ENCODE data around the gene HS6ST1. TPM values are rescaled to one million over a fixed set of nuclear protein-coding genes. Genes with fewer than 3 reads are reported as not detected.

The HS6ST1 gene
- total and polyA plus RNA-seq, 2 donors (not counting 3 experiments of a cell fraction or from before 2014, with no cell fraction given): 12.8 to 19.4 TPM

DNA sequence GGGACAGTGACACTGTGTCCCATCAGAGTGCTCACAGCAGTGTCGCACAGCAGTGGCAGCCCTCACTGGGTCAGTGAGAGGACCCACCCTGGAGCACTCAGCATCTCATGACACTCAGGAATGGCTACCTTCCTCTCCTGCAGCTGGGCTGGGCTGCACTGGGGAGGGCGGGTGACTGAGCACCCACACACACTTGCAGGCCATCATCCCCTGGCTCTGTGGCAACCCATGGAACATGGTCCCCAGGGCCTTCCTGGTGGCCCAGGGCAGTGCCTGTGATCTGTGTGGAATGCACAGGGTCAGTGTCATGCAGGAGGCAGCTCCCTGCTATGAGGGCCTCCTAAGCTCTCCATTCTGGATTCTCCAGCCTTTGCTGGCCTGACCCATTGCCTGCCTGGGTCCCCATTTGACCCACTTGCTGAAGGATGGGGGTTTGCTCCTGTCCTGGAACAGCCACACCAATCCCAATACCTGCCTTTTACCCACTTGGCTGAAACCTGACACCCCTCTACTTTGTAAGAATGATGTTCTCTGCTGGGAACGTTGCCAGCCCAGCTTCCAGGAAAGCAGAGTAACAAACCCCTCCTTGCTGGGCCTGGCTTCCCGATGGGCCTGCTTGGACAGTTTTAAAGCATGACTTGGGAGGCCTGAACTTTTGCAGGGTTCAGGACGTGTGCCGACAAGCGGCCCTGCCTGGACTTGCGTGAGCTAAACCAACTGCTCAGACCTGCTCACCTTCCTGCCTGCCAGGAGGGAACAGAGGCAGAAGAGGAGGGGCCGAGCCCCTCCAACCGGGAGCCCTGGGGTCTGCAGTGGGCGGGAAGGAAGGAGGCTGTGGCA, 13.7 kb downstream of the HS6ST1 start:
- dilution Hi-C loops (cut with MboI; ENCODE audit: extremely low pct_ligation_motif_present, low sequenced_read_pairs) (no loop called here), intact Hi-C loops (cut with micrococcal nuclease) (no loop called here)
- Histone ChIP-seq H3K27me3 (ENCODE audit: control insufficient read depth in 2 of 2, insufficient read depth in 2 of 2, low read length in 2 of 2) (no peaks in the 10 kb centered on the region), H3K4me3 (replicated peaks in 1 of 3; ENCODE audit: insufficient read depth in 1 of 3, low read depth in 1 of 3, low read length in 3 of 3) (no peak overlapping the region), H3K4me2 (ENCODE audit: insufficient read depth, low read length) (no peak overlapping the region), H3K36me3 (ENCODE audit: control insufficient read depth in 2 of 2, extremely low read depth in 1 of 2, insufficient read depth in 2 of 2, low read length in 2 of 2) (no peaks in the 10 kb centered on the region), H3K79me2 (ENCODE audit: control insufficient read depth, insufficient read depth, low read length) (no peaks in the 10 kb centered on the region), H3K4me1 (ENCODE audit: control insufficient read depth, extremely low read depth, insufficient read depth, low read length) (peaks cover 4% of the 10 kb centered on the region), H3K9me1 (replicated peaks; ENCODE audit: control insufficient read depth, extremely low read depth, insufficient read depth, low read length) (no peaks in the 10 kb centered on the region), H2AFZ (ENCODE audit: low read depth, low read length) (no peak overlapping the region), H3K9ac (replicated peaks; ENCODE audit: extremely low read depth, insufficient read depth, low read length) (no peak overlapping the region), H3K27ac (ENCODE audit: insufficient read depth, low read depth, low read length) (no peak overlapping the region), H3K9me3 (replicated peaks; ENCODE audit: control insufficient read depth, insufficient read depth, low read length) (no peaks in the 10 kb centered on the region), H4K20me1 (replicated peaks; ENCODE audit: control insufficient read depth, extremely low read depth, insufficient read depth, low read length) (no peaks in the 10 kb centered on the region)
- DNase-seq (ENCODE audit: low read depth, low spot score): peak; percentile 67
- FAIRE-seq: peak; percentile 52
- ChIA-PET POLR2A (no interaction called here), CTCF (interaction anchor here (1.5 to 1.8 kb wide), 2 partner anchors 126 to 242 kb away, joined by 6 read pairs; no protein-coding TSS in a partner anchor)
- TF ChIP-seq JUN (IDR thresholded peaks at IDR 0.05; ENCODE audit: borderline replicate concordance, insufficient read depth, insufficient read length, low read depth): no peak
- TF ChIP-seq EZH2 (IDR thresholded peaks at IDR 0.05; ENCODE audit: borderline replicate concordance, low read depth, low read length, severe bottlenecking): no peak
- BruUV-seq (replicated peaks): no TSS peak

DNA sequence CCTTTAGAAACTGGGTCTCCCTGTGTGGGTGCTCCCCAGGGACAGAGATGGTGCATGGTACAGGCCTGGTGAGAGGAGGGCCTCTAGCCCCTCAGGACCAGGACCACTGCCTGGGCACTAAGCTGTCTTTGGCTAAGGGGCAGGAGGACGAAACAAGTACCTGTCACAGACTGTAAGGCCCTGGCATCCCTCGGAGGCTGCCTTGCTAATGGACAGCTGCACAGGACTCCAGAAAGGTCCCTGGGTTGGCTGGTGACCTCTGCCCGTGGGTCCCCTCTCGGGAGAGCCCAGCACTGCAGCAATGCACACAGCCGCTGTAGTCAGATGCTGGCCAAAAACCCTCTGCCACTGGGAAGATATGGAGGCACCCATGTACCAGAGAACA, 14.3 kb downstream of the HS6ST1 start:
- Histone ChIP-seq H3K9me1 (replicated peaks; ENCODE audit: control insufficient read depth, extremely low read depth, insufficient read depth, low read length) (no peaks in the 10 kb centered on the region), H4K20me1 (replicated peaks; ENCODE audit: control insufficient read depth, extremely low read depth, insufficient read depth, low read length) (no peaks in the 10 kb centered on the region), H3K9me3 (replicated peaks; ENCODE audit: control insufficient read depth, insufficient read depth, low read length) (no peaks in the 10 kb centered on the region), H3K36me3 (ENCODE audit: control insufficient read depth in 2 of 2, extremely low read depth in 1 of 2, insufficient read depth in 2 of 2, low read length in 2 of 2) (no peaks in the 10 kb centered on the region), H3K27ac (ENCODE audit: insufficient read depth, low read depth, low read length) (no peak overlapping the region), H3K79me2 (ENCODE audit: control insufficient read depth, insufficient read depth, low read length) (no peaks in the 10 kb centered on the region), H3K4me2 (ENCODE audit: insufficient read depth, low read length) (no peak overlapping the region), H3K27me3 (ENCODE audit: control insufficient read depth in 2 of 2, insufficient read depth in 2 of 2, low read length in 2 of 2) (no peaks in the 10 kb centered on the region), H3K9ac (replicated peaks; ENCODE audit: extremely low read depth, insufficient read depth, low read length) (no peak overlapping the region), H3K4me3 (replicated peaks in 1 of 3; ENCODE audit: insufficient read depth in 1 of 3, low read depth in 1 of 3, low read length in 3 of 3) (no peak overlapping the region), H2AFZ (ENCODE audit: low read depth, low read length) (no peak overlapping the region), H3K4me1 (ENCODE audit: control insufficient read depth, extremely low read depth, insufficient read depth, low read length) (peaks cover 4% of the 10 kb centered on the region)
- FAIRE-seq (no peak), DNase-seq (ENCODE audit: low read depth, low spot score) (no peak)
- POLR2A ChIA-PET: no interaction called here
- intact Hi-C loops (cut with micrococcal nuclease) (no loop called here), dilution Hi-C loops (cut with MboI; ENCODE audit: extremely low pct_ligation_motif_present, low sequenced_read_pairs) (no loop called here)
- TF ChIP-seq EZH2 (IDR thresholded peaks at IDR 0.05; ENCODE audit: borderline replicate concordance, low read depth, low read length, severe bottlenecking) (no peak), GATA2 (IDR thresholded peaks at IDR 0.05; ENCODE audit: insufficient read depth, insufficient read length, low read depth, low read length) (no peak), MYC (IDR thresholded peaks at IDR 0.05; ENCODE audit: low read depth, low read length) (no peak), POLR2A (IDR thresholded peaks at IDR 0.05; ENCODE audit: low read depth, low read length) (no peak), POLR2AphosphoS5 (IDR thresholded peaks at IDR 0.05; ENCODE audit: insufficient read depth, low read depth, low read length) (no peak)
- TF ChIP-seq, protein P1, sequence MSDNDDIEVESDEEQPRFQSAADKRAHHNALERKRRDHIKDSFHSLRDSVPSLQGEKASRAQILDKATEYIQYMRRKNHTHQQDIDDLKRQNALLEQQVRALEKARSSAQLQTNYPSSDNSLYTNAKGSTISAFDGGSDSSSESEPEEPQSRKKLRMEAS (IDR thresholded peaks at IDR 0.05; ENCODE audit: insufficient read depth, insufficient read length): no peak
- CTCF ChIA-PET: interaction anchor here (1.5 to 1.8 kb wide), 2 partner anchors 125 to 241 kb away, joined by 6 read pairs; no protein-coding TSS in a partner anchor
- BruUV-seq (replicated peaks): no TSS peak
